Activated naive CD4-positive, alpha-beta T cell treated with anti-CD3 and anti-CD28 coated beads, Interleukin-2, amount 50 U/mL, for 16 hours (primary cell): ENCODE data around the gene ZDHHC8.

ENCODE experiments used
- DNase-seq: peaks from one replicate; pipeline ENCODE4 v3.0.0-alpha.2; 2020

Gene ZDHHC8

DNA sequence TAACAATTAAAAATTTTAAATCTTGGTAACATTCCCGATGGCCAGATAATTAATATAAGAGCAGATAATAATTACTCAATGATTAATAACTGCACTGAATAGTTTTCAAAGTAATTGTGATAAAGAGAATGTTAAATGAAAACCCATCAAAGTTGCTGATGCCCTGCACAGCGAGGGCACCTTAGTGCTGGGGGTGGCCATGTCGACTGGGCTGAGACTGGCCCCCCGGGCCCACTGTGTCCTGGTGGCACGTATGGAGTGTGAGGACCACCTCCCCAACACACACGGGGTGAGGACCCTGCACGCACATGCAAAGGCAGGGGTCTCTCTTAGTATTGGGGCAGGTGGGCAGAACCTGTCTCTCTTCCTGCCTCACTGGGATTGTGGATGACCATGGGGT is 34.3 kb downstream of the ZDHHC8 start:
- no peak for DNase-seq

- no peak for DNase-seq
Observed at GRCh38 chr22:20166703-20167102, 35.1 kb downstream of the ZDHHC8 start.

GRCh38 chr22:20167643-20168322 is 36.2 kb downstream of the ZDHHC8 start:
- no peak for DNase-seq

DNA sequence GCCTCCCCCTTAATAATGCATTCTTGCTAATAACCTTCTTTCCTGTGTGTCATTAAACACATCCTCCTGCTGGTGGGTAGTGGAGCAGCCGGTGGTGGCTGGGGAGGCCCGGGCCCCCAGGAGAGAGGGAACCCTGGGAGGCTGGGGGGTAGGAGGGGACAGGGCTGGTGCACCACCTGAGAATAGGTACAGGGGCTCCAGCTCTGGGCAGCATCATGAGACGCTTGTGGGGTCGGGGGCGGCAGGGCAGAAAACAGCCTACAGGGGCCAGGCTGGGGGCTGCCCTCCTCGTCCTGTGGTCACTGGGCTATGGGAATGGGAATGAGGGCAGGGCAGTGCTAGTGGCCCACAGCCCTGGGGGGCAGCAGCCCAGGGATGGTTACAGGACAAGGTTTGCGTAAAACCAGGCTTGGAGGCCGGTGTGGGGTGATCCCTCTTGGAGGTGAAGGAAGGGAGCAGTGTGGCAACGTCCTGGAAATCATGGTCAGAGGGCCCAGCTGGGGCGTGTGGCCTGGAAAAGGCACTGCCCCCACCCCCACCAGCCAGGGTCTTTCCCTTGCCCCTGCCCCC is 37.7 kb downstream of the ZDHHC8 start:
- no peak for DNase-seq

- DNase-seq, result no peak
Observed at GRCh38 chr22:20170170-20170569, 38.6 kb downstream of the ZDHHC8 start.

GRCh38 chr22:20171288-20172140 is 39.9 kb downstream of the ZDHHC8 start:
- DNase-seq, result no peak

DNA sequence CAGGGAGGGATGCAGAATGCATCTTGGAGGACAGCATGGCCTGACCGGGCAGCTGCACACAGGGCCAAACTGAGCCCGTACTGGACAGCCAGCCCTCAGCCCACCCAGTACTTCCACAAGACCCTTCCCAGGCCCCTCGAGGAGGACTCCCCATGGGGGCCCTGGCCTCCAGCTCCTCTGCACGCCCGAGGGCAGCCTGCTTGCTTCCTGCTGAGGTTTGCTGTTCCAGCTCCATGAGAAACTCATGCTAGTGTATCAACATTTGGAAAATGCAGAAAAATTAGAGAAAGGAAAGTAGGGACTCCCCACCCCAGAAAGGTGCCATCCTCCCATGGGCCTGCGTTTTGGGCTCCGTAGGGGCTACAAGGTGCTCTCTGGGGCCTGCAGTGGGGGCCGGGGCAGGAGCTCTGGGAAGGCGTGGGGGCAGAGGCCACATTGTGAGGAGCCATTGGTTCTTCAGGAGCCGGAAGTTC is 40.6 kb downstream of the ZDHHC8 start:
- no peak for DNase-seq

GRCh38 chr22:20173246-20173645 is 41.6 kb downstream of the ZDHHC8 start:
- DNase-seq, result no peak

GRCh38 chr22:20173772-20174171 is 42.2 kb downstream of the ZDHHC8 start:
- DNase-seq, result no peak

GRCh38 chr22:20174785-20175596 is 43.4 kb downstream of the ZDHHC8 start:
- no peak for DNase-seq

- no peak for DNase-seq
Observed at GRCh38 chr22:20175597-20175900, 43.9 kb downstream of the ZDHHC8 start.

DNA sequence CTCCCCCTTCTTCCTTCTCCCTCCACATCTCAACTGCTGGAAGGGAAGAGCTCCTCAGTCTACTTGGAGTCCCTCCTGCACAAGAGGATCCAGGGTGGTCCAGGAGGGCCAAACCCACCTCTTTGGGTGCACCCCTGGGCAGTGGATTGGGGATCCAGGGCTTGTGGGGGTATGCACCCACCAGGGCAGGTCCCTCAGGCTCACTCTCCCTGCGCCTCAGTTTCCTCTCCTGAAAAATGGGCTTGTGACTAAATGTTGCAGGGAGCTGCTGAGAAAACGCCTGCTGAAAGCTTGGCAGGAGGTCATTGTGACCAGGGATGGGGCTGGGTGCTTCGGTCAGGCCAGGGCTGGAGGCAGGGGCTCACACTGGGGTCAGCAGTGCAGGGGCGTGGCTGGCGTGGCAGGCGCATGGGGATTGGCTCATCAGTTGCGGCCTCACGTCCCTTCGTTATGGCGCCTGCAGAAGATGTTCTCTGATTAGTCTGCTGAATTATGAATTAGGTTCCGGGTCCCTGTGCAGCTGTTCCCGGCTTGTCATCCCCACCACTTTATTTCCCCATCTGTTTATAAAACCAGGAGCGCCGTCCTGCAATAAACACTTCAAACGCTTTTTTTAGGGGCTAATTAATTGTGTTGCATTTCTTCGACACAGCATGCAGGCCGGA is 44.9 kb downstream of the ZDHHC8 start:
- DNase-seq, result no peak

DNA sequence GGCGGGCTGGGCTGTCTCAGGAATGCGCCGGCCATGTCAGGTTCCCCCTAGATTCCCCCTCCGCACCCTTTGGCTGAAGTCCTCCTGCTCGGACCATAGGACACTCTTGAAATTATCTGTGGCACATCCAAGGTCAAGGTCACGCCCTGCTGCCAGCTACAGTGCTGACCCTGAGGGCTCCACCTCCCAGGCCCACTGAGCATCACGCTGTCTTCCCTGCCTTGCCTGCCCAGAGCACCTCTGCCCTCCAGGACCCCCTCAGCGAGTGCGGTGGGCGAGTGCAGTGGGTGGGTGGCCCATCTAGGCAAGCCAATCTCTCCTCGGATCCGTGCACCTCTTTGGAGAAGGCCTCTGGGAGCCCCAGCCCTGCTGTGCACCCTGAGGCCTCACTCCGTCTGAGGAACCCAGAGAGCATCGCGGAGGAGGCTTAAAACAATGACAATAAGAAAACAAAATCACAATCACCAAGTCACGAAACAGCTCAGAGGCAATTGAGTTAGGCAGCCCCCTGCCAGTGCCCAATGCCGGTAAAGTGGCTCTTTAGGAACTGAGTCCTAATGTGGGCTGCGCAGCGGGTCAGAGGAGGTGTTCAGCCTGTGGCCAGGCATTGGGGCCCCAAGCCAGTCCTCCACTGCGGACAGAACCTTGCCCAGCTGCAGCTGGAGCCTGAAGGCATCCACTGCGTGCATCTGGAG is 45.8 kb downstream of the ZDHHC8 start:
- no peak for DNase-seq

DNA sequence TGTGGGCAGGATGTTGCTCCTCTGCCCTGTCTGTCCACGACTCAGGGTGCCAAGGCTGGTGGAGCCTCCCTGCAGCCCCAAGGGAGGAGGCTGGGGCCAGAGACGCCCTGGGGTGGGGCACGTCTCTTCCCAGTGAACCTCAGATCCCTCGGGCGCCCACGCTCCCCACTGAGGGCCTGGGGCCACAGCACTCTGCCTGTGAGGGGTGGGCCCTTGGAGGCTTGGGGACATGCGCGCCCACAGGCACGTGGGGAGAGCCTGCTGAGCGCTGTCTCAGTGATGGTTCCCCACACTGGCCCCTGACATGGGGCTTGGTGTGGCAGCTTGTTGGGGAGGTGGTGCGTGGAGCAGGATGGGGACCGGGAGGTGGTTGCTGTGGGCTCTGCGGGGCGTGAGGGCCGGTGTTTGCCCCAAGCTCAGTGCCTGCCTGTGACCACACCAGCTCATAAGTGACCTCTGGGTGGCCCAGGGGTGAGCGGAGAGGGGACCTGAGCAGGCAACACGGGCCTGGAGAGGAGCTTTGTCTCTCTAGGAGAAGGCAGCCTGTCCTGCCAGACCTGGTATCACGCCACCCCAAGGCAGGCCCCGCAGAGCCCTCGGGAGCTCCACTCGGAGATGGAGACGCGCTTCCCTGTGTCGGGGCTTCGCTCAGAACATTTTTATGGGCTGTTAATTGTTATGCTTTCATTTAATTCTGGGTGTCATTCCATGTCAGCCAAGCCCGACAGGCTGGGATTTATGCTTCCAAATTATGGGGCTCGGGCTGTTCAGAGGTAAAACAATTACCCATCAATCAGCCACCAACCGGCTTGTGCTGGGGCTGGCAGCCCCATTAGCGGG is 46.7 kb downstream of the ZDHHC8 start:
- no peak for DNase-seq

- no peak for DNase-seq
Observed at GRCh38 chr22:20178915-20179227, 47.3 kb downstream of the ZDHHC8 start.

DNA sequence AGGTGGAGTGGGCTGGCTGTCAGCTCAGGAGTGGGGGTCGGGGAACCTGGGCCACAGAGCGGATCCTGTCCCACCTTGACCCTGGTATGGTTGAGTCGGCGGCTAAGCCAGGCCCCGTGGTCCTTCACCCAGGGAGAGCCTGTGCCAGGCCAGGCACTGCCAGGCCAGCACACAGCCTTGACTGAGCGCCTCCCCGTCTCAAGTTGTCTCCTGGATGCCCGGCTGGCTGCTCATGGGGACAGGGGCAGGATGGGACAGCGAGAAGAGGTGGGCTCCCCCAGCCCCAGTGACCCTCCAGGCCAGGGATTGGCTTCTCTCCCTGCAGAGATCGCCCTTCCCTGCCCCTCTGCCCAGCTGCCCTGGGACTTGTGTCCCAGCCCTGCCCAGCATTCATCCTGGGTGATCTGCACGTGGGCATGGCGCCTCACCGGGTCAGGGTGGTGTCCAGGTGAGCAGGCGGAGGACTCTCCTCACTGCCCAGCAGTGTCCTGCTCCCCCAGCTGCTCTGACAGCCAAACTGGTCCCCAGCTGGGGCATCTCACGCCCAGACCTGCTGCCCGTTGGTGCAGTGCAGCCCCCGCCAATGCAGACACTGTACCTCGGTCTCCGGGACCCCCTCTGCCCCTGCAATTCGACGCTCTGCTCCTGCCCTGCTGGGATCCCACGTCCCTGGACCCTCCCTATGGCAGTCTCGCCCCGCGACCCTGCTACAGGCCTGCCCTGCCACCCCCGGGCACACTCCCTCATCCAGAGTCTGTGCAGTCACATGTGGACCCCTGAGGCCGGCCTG is 48.0 kb downstream of the ZDHHC8 start:
- no peak for DNase-seq

GRCh38 chr22:20180245-20180630 is 48.6 kb downstream of the ZDHHC8 start:
- no peak for DNase-seq

DNA sequence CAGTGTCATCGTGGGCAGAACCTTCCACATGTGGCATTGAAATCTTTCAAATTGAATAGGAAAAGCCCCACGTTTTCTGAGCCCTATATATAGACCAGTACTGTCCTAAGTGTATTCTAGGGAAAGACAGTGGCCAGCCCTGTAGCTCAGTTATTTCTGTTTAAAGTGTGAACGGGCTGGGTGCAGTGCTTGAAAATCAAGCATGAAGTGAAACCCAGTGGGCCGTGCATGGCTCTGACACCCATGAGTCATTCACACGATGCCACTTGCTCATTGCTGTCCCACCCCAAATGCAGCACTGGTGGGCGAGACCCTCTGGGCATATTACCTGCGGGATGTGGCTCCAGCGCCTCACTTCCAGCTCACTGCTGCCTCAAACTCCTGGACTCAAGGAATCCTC is 49.0 kb downstream of the ZDHHC8 start:
- DNase-seq, result no peak

- no peak for DNase-seq
Observed at GRCh38 chr22:20181194-20181883, 49.7 kb downstream of the ZDHHC8 start.

DNA sequence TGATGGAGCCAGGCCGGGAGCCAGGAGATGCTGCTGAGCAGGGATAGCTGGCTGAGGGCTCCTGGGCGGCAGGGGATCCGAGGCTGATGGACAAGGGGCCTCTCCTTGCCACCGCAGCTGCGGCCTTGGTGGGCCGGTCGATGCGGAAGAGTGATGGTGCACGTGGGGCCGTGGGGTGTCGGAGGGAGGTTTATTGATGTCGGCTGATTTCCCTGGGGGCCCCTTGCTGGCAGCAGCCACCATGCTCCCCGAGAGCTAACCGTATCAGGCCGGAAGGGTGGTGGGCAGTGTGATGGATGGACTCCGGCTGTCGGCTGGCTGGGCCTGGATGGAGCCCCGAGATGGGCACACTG is 50.3 kb downstream of the ZDHHC8 start:
- DNase-seq, result no peak
